PC-9 (cell line): ENCODE data around the gene BEX3.

Experiments
- EZH2 ChIP-seq: fragments of 200-600 bp; sonication (generic); IDR thresholded peaks from 2 replicates; pipeline ENCODE4 v1.8.0; 2017; ENCODE audit warnings: antibody characterized with exemption, low read depth
- TF ChIP-seq, protein P1 (sequence below): fragments of 200-600 bp; sonication (generic); conservative IDR thresholded peaks from 2 replicates; pipeline ENCODE4 v1.6.1; 2017; ENCODE audit warnings: mixed run types, antibody characterized with exemption, mild to moderate bottlenecking, moderate library complexity

DNA sequence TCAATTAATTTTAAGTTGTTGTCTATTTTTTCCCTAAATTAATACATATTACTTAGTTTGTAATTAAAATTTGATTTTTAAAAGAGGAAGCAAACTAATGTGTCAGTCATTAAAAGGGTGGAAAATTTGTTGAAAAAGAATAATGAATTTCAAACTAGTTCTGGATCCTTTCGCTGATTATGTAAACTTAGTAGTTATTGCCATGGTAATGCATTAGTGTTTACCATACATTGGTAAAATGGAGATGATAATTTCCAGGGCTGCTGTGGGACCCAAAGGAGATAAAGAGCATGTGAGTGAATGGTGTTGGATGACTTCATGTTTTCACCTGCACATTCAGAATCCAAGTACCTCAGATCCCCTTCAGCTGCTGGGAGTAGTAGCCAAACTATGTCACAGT, 6.5 kb downstream of the BEX3 start:
- TF ChIP-seq, protein P1, sequence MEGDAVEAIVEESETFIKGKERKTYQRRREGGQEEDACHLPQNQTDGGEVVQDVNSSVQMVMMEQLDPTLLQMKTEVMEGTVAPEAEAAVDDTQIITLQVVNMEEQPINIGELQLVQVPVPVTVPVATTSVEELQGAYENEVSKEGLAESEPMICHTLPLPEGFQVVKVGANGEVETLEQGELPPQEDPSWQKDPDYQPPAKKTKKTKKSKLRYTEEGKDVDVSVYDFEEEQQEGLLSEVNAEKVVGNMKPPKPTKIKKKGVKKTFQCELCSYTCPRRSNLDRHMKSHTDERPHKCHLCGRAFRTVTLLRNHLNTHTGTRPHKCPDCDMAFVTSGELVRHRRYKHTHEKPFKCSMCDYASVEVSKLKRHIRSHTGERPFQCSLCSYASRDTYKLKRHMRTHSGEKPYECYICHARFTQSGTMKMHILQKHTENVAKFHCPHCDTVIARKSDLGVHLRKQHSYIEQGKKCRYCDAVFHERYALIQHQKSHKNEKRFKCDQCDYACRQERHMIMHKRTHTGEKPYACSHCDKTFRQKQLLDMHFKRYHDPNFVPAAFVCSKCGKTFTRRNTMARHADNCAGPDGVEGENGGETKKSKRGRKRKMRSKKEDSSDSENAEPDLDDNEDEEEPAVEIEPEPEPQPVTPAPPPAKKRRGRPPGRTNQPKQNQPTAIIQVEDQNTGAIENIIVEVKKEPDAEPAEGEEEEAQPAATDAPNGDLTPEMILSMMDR: no peak
- no peak for TF ChIP-seq EZH2
